ENCODE results near the gene CASK. TPM values are rescaled to one million over a fixed set of nuclear protein-coding genes. Genes with fewer than 3 reads are reported as not detected.

Gene CASK
- total and polyA plus RNA-seq, 4 donors, result 3.6 to 14.8 (median 6.2) TPM

DNA sequence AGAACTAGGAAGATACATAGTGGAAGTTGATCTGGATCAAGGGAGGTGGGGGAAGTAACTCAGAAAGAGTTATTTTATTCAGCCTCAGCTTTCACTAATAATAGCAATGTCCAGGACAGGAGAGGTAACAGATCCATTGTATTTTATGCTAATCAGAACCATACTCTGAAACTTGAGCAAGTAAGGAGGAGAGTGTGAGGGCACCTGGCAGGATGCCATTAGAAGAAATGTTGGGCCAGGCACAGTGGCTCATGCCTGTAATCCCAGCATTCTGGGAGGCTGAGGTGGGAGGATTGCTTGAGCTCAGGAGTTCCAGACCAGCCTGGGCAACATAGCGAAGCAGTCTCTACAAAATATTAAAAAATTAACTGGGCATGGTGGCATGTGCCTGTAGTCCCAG is 218.3 kb downstream of the CASK start:
- no peak for DNase-seq (ENCODE audit: low spot score)
- Histone ChIP-seq H3K9ac (ENCODE audit: low read depth in 1 of 2, low read length in 2 of 2) (no peak overlapping the region), H3K4me1 (ENCODE audit: control insufficient read depth in 4 of 4, insufficient read depth in 4 of 4, low read length in 3 of 4) (no peaks in the 10 kb centered on the region), H3K36me3 (ENCODE audit: control insufficient read depth in 4 of 4, insufficient read depth in 3 of 4, low read depth in 1 of 4, low read length in 3 of 4) (no peaks in the 10 kb centered on the region), H3K4me3 (ENCODE audit: low read depth in 1 of 3, low read length in 3 of 3) (no peak overlapping the region), H3K27me3 (ENCODE audit: control insufficient read depth in 4 of 4, insufficient read depth in 4 of 4, low read length in 3 of 4) (no peaks in the 10 kb centered on the region), H3K27ac (ENCODE audit: low read depth in 1 of 2, low read length in 2 of 2) (no peak overlapping the region), H3K9me3 (ENCODE audit: control insufficient read depth in 4 of 4, low read length in 3 of 4) (no peaks in the 10 kb centered on the region)
- TF ChIP-seq JUND (IDR thresholded peaks at IDR 0.05), result no peak
- no peak for TF ChIP-seq RXRA (IDR thresholded peaks at IDR 0.05)
- TF ChIP-seq YY1 (IDR thresholded peaks at IDR 0.05), result no peak
- TF ChIP-seq FOXA1 (IDR thresholded peaks at IDR 0.05), result no peak
- no peak for TF ChIP-seq GABPA (IDR thresholded peaks at IDR 0.05 in 1 of 2, conservative IDR thresholded peaks at IDR 0.05 in 1 of 2)
- TF ChIP-seq TAF1 (conservative IDR thresholded peaks at IDR 0.05), result no peak
- no peak for TF ChIP-seq RAD21 (IDR thresholded peaks at IDR 0.05)
- TF ChIP-seq, protein P1, sequence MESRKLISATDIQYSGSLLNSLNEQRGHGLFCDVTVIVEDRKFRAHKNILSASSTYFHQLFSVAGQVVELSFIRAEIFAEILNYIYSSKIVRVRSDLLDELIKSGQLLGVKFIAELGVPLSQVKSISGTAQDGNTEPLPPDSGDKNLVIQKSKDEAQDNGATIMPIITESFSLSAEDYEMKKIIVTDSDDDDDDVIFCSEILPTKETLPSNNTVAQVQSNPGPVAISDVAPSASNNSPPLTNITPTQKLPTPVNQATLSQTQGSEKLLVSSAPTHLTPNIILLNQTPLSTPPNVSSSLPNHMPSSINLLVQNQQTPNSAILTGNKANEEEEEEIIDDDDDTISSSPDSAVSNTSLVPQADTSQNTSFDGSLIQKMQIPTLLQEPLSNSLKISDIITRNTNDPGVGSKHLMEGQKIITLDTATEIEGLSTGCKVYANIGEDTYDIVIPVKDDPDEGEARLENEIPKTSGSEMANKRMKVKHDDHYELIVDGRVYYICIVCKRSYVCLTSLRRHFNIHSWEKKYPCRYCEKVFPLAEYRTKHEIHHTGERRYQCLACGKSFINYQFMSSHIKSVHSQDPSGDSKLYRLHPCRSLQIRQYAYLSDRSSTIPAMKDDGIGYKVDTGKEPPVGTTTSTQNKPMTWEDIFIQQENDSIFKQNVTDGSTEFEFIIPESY (IDR thresholded peaks at IDR 0.05), result no peak
- TF ChIP-seq, protein P2, sequence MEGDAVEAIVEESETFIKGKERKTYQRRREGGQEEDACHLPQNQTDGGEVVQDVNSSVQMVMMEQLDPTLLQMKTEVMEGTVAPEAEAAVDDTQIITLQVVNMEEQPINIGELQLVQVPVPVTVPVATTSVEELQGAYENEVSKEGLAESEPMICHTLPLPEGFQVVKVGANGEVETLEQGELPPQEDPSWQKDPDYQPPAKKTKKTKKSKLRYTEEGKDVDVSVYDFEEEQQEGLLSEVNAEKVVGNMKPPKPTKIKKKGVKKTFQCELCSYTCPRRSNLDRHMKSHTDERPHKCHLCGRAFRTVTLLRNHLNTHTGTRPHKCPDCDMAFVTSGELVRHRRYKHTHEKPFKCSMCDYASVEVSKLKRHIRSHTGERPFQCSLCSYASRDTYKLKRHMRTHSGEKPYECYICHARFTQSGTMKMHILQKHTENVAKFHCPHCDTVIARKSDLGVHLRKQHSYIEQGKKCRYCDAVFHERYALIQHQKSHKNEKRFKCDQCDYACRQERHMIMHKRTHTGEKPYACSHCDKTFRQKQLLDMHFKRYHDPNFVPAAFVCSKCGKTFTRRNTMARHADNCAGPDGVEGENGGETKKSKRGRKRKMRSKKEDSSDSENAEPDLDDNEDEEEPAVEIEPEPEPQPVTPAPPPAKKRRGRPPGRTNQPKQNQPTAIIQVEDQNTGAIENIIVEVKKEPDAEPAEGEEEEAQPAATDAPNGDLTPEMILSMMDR (IDR thresholded peaks at IDR 0.05; ENCODE audit: low read depth, low read length, missing input control), result no peak
- TF ChIP-seq, protein P3, sequence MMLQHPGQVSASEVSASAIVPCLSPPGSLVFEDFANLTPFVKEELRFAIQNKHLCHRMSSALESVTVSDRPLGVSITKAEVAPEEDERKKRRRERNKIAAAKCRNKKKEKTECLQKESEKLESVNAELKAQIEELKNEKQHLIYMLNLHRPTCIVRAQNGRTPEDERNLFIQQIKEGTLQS (IDR thresholded peaks at IDR 0.05), result no peak
- no peak for TF ChIP-seq HNF4G (IDR thresholded peaks at IDR 0.05)
- no peak for TF ChIP-seq NR2F2 (IDR thresholded peaks at IDR 0.05)
- no peak for TF ChIP-seq HNF4A (conservative IDR thresholded peaks at IDR 0.05)
- TF ChIP-seq SP1 (IDR thresholded peaks at IDR 0.05), result no peak
- TF ChIP-seq, protein P4, sequence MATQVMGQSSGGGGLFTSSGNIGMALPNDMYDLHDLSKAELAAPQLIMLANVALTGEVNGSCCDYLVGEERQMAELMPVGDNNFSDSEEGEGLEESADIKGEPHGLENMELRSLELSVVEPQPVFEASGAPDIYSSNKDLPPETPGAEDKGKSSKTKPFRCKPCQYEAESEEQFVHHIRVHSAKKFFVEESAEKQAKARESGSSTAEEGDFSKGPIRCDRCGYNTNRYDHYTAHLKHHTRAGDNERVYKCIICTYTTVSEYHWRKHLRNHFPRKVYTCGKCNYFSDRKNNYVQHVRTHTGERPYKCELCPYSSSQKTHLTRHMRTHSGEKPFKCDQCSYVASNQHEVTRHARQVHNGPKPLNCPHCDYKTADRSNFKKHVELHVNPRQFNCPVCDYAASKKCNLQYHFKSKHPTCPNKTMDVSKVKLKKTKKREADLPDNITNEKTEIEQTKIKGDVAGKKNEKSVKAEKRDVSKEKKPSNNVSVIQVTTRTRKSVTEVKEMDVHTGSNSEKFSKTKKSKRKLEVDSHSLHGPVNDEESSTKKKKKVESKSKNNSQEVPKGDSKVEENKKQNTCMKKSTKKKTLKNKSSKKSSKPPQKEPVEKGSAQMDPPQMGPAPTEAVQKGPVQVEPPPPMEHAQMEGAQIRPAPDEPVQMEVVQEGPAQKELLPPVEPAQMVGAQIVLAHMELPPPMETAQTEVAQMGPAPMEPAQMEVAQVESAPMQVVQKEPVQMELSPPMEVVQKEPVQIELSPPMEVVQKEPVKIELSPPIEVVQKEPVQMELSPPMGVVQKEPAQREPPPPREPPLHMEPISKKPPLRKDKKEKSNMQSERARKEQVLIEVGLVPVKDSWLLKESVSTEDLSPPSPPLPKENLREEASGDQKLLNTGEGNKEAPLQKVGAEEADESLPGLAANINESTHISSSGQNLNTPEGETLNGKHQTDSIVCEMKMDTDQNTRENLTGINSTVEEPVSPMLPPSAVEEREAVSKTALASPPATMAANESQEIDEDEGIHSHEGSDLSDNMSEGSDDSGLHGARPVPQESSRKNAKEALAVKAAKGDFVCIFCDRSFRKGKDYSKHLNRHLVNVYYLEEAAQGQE (IDR thresholded peaks at IDR 0.05), result no peak
- TF ChIP-seq EGR1 (IDR thresholded peaks at IDR 0.05; ENCODE audit: low read depth in 2 of 2), result no peak
- no peak for TF ChIP-seq FOXA2 (IDR thresholded peaks at IDR 0.05)
- TF ChIP-seq, protein P5, sequence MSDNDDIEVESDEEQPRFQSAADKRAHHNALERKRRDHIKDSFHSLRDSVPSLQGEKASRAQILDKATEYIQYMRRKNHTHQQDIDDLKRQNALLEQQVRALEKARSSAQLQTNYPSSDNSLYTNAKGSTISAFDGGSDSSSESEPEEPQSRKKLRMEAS (IDR thresholded peaks at IDR 0.05), result no peak
- WGBS, result 100% methylated on average over 1 of the region's 1 CpG
